Duodenal mucosa (tissue), 2 donors: Measurements from ENCODE around the gene DNAJC4.

Source experiments
- H3K27ac ChIP-seq: one replicate; pipeline ENCODE4 v1.7.0; 2013; ENCODE audit warnings: low read depth, low read length
- H3K27me3 ChIP-seq, 2 donors: one replicate each; pipeline ENCODE4 v1.7.0; 2013; ENCODE audit warnings: low read length in 2 of 2, control low read depth in 1 of 2; ENCODE audit not compliant: insufficient read depth in 2 of 2, control insufficient read depth in 1 of 2
- H3K36me3 ChIP-seq, 2 donors: one replicate each; pipeline ENCODE4 v1.7.0; 2013; ENCODE audit warnings: low read length in 2 of 2, control low read depth in 1 of 2; ENCODE audit not compliant: insufficient read depth in 2 of 2, control insufficient read depth in 1 of 2
- H3K4me1 ChIP-seq, 2 donors: one replicate each; pipeline ENCODE4 v1.7.0; 2013; ENCODE audit warnings: low read length in 2 of 2, control low read depth in 1 of 2; ENCODE audit not compliant: insufficient read depth in 2 of 2, control insufficient read depth in 1 of 2
- H3K4me3 ChIP-seq, 2 donors: one replicate each; pipeline ENCODE4 v1.7.0; 2013; ENCODE audit warnings: low read length in 2 of 2, low read depth in 1 of 2
- H3K9ac ChIP-seq, 2 donors: one replicate each; pipeline ENCODE4 v1.7.0; 2013; ENCODE audit warnings: low read length in 2 of 2, low read depth in 1 of 2
- H3K9me3 ChIP-seq, 2 donors: one replicate each; pipeline ENCODE4 v1.7.0; 2013; ENCODE audit warnings: low read length in 2 of 2, control low read depth in 1 of 2; ENCODE audit not compliant: control insufficient read depth in 1 of 2

The DNAJC4 gene

GRCh38 chr11:64230171-64230984 lies at the start of gene DNAJC4:
DNAJC4 (plus strand) TSS chr11:64230548; CDS start chr11:64230855, 307 bp downstream.
- no peaks in the 10 kb centered on the region for H3K27me3 ChIP-seq
- no peaks in the 10 kb centered on the region for H3K9me3 ChIP-seq
- peak within 1 kb of the TSS; percentile 84 for H3K27ac ChIP-seq
- H3K36me3 ChIP-seq, result no peaks in the 10 kb centered on the region
- H3K4me1 ChIP-seq, result peaks cover 41 to 60% of the 10 kb centered on the region in 2 donors
- peak within 1 kb of the TSS; percentile 90 to 92 for H3K9ac ChIP-seq
- H3K4me3 ChIP-seq, result peak within 1 kb of the TSS; percentile 83 to 86

DNA sequence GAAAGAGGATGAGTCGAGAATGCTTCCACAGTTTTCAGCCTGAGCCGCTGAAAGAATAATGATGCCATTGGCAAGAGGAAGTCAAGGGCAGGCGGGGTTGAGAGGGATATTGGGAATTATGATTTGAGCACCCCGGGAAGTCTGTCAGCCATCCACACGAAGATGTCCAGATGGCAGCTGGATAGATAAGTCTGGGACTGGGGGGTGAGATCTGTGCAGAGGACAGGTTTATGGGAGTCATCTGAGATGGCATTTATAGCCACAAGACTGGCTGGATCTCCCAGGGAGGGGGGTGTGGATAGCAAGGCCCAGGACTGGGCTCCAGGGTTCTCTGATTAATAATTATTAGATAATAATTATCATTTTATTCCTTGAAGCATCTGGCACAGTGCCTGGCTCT lies 49.5 kb upstream of the DNAJC4 start:
- no peak overlapping the region for H3K4me3 ChIP-seq
- H3K27me3 ChIP-seq, result no peaks in the 10 kb centered on the region
- no peak overlapping the region for H3K27ac ChIP-seq
- no peaks in the 10 kb centered on the region for H3K36me3 ChIP-seq
- H3K4me1 ChIP-seq, result peaks cover 26 to 37% of the 10 kb centered on the region in 2 donors
- H3K9me3 ChIP-seq, result no peaks in the 10 kb centered on the region
- H3K9ac ChIP-seq, result no peak overlapping the region

- Histone ChIP-seq H3K27ac (peak overlapping the region; percentile 35), H3K4me1 (peaks cover 26 to 37% of the 10 kb centered on the region in 2 donors), H3K27me3 (no peaks in the 10 kb centered on the region), H3K4me3 (peak overlapping the region in 1 of 2 donors; percentile 38), H3K9me3 (no peaks in the 10 kb centered on the region), H3K36me3 (no peaks in the 10 kb centered on the region), H3K9ac (peak overlapping the region in 1 of 2 donors; percentile 23)
Measured at GRCh38 chr11:64181506-64182411, 48.6 kb upstream of the DNAJC4 start.

GRCh38 chr11:64183890-64184289 lies 46.5 kb upstream of the DNAJC4 start:
- peaks cover 0 to 5% of the 10 kb centered on the region in 2 donors for H3K36me3 ChIP-seq
- no peak overlapping the region for H3K9ac ChIP-seq
- no peak overlapping the region for H3K27ac ChIP-seq
- no peak overlapping the region for H3K4me3 ChIP-seq
- no peaks in the 10 kb centered on the region for H3K27me3 ChIP-seq
- H3K4me1 ChIP-seq, result peaks cover 26 to 42% of the 10 kb centered on the region in 2 donors
- H3K9me3 ChIP-seq, result no peaks in the 10 kb centered on the region

GRCh38 chr11:64185175-64185692 lies 45.1 kb upstream of the DNAJC4 start:
- Histone ChIP-seq H3K27ac (peak overlapping the region; percentile 94), H3K27me3 (no peaks in the 10 kb centered on the region), H3K9me3 (no peaks in the 10 kb centered on the region), H3K36me3 (peaks cover 0 to 5% of the 10 kb centered on the region in 2 donors), H3K4me3 (peak overlapping the region; percentile 84 to 87), H3K9ac (peak overlapping the region; percentile 91 to 98), H3K4me1 (peaks cover 30 to 48% of the 10 kb centered on the region in 2 donors)

DNA sequence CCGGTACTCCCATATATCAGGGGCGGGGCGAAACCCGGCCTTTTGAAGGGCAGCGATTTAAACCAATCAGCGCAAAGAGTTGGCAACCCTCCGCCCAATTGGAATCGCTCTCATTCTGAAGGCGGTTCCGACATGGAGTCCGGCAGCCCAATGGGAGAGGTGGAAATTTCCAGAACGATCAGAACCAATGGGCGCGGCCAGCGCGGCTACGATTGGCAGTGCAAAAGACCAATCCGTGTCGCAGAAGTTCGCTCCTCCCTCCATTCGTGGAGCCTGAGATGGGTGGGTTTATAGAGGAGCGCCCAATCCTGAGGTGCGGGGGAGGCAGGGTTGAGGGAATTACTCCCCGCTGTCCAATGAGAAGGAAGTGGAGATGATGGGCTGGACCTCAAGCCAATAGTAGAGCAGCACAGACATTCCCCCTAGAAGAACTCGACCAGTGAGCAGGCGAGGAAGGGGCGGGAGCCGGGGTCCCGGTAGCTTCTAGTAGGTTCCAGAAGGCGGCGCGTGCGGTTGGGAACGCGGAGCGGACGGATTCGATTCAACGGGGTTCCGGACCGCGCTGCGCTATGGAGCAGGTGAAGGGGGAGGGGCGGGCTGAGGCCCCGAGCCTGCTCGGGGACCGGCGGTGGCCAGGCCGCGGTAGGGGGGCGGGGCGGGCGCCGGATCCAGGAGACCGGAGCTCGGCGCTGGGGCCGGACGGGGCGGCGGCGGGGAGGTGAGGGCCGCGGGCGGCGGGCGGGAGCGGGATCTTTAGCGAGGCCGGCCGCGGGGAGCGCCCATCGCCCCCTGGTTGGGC lies 44.5 kb upstream of the DNAJC4 start, which contains the start of gene STIP1:
STIP1 (plus strand) TSS at position 479 of the 799 bp plus-strand sequence; CDS start at position 570, 91 bp downstream.
- Histone ChIP-seq H3K36me3 (peaks cover 0 to 10% of the 10 kb centered on the region in 2 donors), H3K27me3 (no peaks in the 10 kb centered on the region), H3K9me3 (no peaks in the 10 kb centered on the region), H3K4me1 (peaks cover 24 to 43% of the 10 kb centered on the region in 2 donors), H3K27ac (peak within 1 kb of the TSS; percentile 94), H3K4me3 (peak within 1 kb of the TSS; percentile 84 to 87), H3K9ac (peak within 1 kb of the TSS; percentile 91 to 98)

GRCh38 chr11:64186492-64187165 lies 43.7 kb upstream of the DNAJC4 start:
- Histone ChIP-seq H3K4me3 (no peak overlapping the region), H3K36me3 (peaks cover 0 to 11% of the 10 kb centered on the region in 2 donors), H3K9ac (no peak overlapping the region), H3K27me3 (no peaks in the 10 kb centered on the region), H3K9me3 (no peaks in the 10 kb centered on the region), H3K4me1 (peaks cover 20 to 35% of the 10 kb centered on the region in 2 donors), H3K27ac (no peak overlapping the region)

- Histone ChIP-seq H3K4me1 (peaks cover 4 to 11% of the 10 kb centered on the region in 2 donors), H3K36me3 (peaks cover 40 to 63% of the 10 kb centered on the region in 2 donors), H3K4me3 (no peak overlapping the region), H3K27ac (no peak overlapping the region), H3K9ac (no peak overlapping the region), H3K9me3 (no peaks in the 10 kb centered on the region), H3K27me3 (no peaks in the 10 kb centered on the region)
Measured at GRCh38 chr11:64192434-64192833, 37.9 kb upstream of the DNAJC4 start.

DNA sequence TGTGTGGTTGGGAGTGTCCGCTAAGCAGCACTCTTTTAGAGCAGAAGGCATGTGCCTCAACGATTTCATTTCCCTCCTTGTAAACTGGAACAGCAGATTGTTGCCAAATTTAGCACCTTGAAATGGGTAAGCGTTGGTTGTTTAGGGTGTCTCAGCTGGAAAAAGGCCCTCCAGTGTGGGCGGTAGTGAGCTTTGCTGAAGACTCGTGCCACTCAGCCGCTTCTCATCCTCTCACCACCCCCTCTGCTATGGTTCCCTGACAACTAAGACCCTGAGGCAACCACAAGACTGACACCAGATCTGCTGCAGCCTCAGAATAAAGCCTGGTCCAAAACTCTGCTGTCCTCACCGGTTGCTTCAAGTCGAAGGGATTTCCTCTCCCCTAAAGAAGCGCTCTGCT lies 33.7 kb upstream of the DNAJC4 start:
- no peak overlapping the region for H3K4me3 ChIP-seq
- H3K9me3 ChIP-seq, result no peaks in the 10 kb centered on the region
- no peaks in the 10 kb centered on the region for H3K27me3 ChIP-seq
- H3K36me3 ChIP-seq, result peaks cover 55 to 84% of the 10 kb centered on the region in 2 donors
- no peaks in the 10 kb centered on the region for H3K4me1 ChIP-seq
- no peak overlapping the region for H3K9ac ChIP-seq
- H3K27ac ChIP-seq, result no peak overlapping the region
